Measurements from ENCODE around the gene COX4I2.

COX4I2 gene

GRCh38 chr20:31689141-31689540 lies 51.4 kb downstream of the COX4I2 start:
- no peak for DNase-seq (ENCODE audit: low read depth in 1 of 2, low spot score in 1 of 2)
- H3K4me3 ChIP-seq (replicated peaks; ENCODE audit: insufficient read depth, low read length) = no peak overlapping the region
- no peaks in the 10 kb centered on the region for H3K27me3 ChIP-seq (ENCODE audit: insufficient read depth, poor library complexity, severe bottlenecking)
- no peak overlapping the region for H3K27ac ChIP-seq (replicated peaks)
- TF ChIP-seq POLR2AphosphoS5 (IDR thresholded peaks at IDR 0.05; ENCODE audit: low read depth) (no peak), REST (IDR thresholded peaks at IDR 0.05; ENCODE audit: insufficient replicate concordance, low read depth) (no peak), SPI1 (IDR thresholded peaks at IDR 0.05; ENCODE audit: borderline replicate concordance, low read depth) (no peak), CTCF (IDR thresholded peaks at IDR 0.05; ENCODE audit: insufficient read depth, low read length) (no peak), GABPA (IDR thresholded peaks at IDR 0.05; ENCODE audit: low read depth) (no peak)

GRCh38 chr20:31690124-31690666 lies 52.5 kb downstream of the COX4I2 start:
- TF ChIP-seq REST (IDR thresholded peaks at IDR 0.05; ENCODE audit: insufficient replicate concordance, low read depth) (no peak), GABPA (IDR thresholded peaks at IDR 0.05; ENCODE audit: low read depth) (no peak), POLR2AphosphoS5 (IDR thresholded peaks at IDR 0.05; ENCODE audit: low read depth) (no peak), SPI1 (IDR thresholded peaks at IDR 0.05; ENCODE audit: borderline replicate concordance, low read depth) (no peak), CTCF (IDR thresholded peaks at IDR 0.05; ENCODE audit: insufficient read depth, low read length) (no peak)
- no peak for DNase-seq (ENCODE audit: low read depth in 1 of 2, low spot score in 1 of 2)
- Histone ChIP-seq H3K4me3 (replicated peaks; ENCODE audit: insufficient read depth, low read length) (no peak overlapping the region), H3K27me3 (ENCODE audit: insufficient read depth, poor library complexity, severe bottlenecking) (no peaks in the 10 kb centered on the region), H3K27ac (replicated peaks) (no peak overlapping the region)

- no peaks in the 10 kb centered on the region for H3K27me3 ChIP-seq (ENCODE audit: insufficient read depth, poor library complexity, severe bottlenecking)
- DNase-seq (ENCODE audit: low read depth in 1 of 2, low spot score in 1 of 2) = no peak
- H3K27ac ChIP-seq (replicated peaks) = no peak overlapping the region
- TF ChIP-seq CTCF (IDR thresholded peaks at IDR 0.05; ENCODE audit: insufficient read depth, low read length) (no peak), POLR2AphosphoS5 (IDR thresholded peaks at IDR 0.05; ENCODE audit: low read depth) (no peak), REST (IDR thresholded peaks at IDR 0.05; ENCODE audit: insufficient replicate concordance, low read depth) (no peak), SPI1 (IDR thresholded peaks at IDR 0.05; ENCODE audit: borderline replicate concordance, low read depth) (no peak), GABPA (IDR thresholded peaks at IDR 0.05; ENCODE audit: low read depth) (no peak)
- no peak overlapping the region for H3K4me3 ChIP-seq (replicated peaks; ENCODE audit: insufficient read depth, low read length)
Measured at GRCh38 chr20:31691646-31692275, 54.0 kb downstream of the COX4I2 start.

All from HL-60 (cell line).